Rectal smooth muscle tissue (tissue), 1 donor: ENCODE measurements around the gene CAMK2N1.

Experiments
- H3K27ac ChIP-seq: one replicate; pipeline ENCODE4 v1.7.0; 2013; ENCODE audit warnings: low read depth, low read length, inconsistent platforms
- H3K27me3 ChIP-seq: one replicate; pipeline ENCODE4 v1.7.0; 2013; ENCODE audit warnings: low read length; ENCODE audit not compliant: control insufficient read depth, insufficient read depth
- H3K36me3 ChIP-seq: one replicate; pipeline ENCODE4 v1.7.0; 2013; ENCODE audit warnings: low read length; ENCODE audit not compliant: control insufficient read depth, insufficient read depth
- H3K4me1 ChIP-seq: one replicate; pipeline ENCODE4 v1.7.0; 2013; ENCODE audit warnings: low read length; ENCODE audit not compliant: control insufficient read depth, insufficient read depth
- H3K4me3 ChIP-seq: one replicate; pipeline ENCODE4 v1.7.0; 2013; ENCODE audit warnings: low read length
- H3K9ac ChIP-seq: one replicate; pipeline ENCODE4 v1.7.0; 2013; ENCODE audit warnings: low read length

CAMK2N1 gene

DNA sequence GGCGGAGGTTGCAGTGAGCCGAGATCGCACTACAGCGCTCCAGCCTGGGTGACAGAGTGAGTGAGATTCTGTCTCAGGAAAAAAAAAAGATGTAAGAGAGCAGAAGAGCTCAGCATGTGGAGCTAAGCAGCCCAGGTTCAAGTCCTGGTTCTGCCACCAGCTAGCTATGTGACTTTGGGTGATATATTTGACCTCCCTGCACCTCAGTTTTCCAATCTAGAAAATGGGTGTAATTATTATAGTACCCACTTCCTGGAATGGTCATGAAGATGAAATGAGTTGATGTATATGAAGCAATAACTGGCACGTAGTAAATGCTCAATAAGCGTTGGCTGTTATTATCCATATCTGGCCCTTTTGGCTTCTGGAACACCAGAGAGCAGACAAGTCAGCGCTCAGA is 38.2 kb downstream of the CAMK2N1 start:
- Histone ChIP-seq H3K9ac (no peak overlapping the region), H3K27me3 (no peaks in the 10 kb centered on the region), H3K36me3 (no peaks in the 10 kb centered on the region), H3K4me3 (no peak overlapping the region), H3K27ac (no peak overlapping the region), H3K4me1 (no peaks in the 10 kb centered on the region)

GRCh38 chr1:20446796-20447195 is 39.2 kb downstream of the CAMK2N1 start:
- H3K27me3 ChIP-seq, result no peaks in the 10 kb centered on the region
- no peak overlapping the region for H3K4me3 ChIP-seq
- no peak overlapping the region for H3K9ac ChIP-seq
- no peaks in the 10 kb centered on the region for H3K4me1 ChIP-seq
- no peak overlapping the region for H3K27ac ChIP-seq
- H3K36me3 ChIP-seq, result no peaks in the 10 kb centered on the region

DNA sequence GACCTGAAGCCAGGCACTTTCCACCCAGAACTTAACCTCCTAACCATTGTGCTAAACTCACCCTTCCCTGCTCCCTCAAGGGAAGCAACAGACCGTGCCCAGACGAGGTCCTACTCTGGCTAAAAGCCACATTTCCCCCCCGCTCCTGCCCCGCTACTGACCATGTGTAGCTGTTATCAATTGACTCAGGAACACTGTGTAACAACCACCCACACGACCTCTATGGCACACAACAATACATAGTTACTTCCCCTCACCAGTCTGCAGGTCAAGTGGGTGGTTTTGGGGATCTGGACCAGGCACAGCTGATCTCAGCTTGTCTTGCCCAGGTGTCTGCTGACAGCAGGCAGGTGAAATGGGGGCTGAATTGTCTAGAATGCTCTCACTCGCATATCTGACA is 40.1 kb downstream of the CAMK2N1 start:
- Histone ChIP-seq H3K27ac (no peak overlapping the region), H3K9ac (no peak overlapping the region), H3K4me3 (no peak overlapping the region)

DNA sequence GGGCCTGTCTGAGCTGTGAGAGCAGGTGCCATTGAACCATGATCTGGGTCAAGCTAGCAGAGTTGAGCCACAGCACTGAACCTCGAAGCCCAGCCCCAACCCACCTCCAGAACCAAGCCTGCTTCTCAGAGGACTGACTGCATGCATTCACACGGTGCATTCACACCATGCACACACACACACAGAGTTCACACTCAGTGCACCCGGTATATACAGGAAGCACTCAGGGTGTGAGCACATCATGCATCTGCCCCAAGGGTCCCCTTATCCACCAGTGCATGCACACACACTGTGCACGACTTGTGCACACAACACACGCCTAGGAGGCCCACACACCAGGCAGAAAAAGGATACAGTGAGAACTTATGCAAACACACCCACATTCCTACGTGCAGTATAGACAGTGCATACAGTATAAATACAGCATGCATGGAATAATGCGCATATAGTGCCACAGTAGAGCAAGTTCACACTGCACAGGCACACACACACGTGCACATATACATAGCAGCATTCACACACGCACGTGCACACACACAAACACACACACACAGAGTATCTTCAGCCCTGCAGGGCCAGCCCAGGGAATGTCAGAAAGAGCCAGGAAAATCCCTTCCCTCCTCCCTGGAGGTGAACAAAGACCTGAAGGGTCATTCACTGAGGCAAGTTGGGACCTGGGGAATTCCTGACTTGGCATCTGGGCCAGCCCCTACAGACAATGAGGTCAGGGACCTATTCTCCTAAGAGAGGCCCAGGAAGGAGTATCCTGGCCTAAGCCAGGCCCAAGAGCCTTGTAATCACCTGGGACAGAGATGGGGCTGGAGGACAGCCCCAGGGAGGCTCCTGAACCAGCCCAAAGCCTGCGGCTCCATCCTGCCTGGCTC is 42.1 kb downstream of the CAMK2N1 start:
- H3K27ac ChIP-seq, result no peak overlapping the region
- H3K4me3 ChIP-seq, result no peak overlapping the region
- no peaks in the 10 kb centered on the region for H3K36me3 ChIP-seq

More for the DNA sequence above, 40.1 kb downstream of the CAMK2N1 start:
- no peaks in the 10 kb centered on the region for H3K27me3 ChIP-seq
- H3K4me1 ChIP-seq, result no peaks in the 10 kb centered on the region
- no peaks in the 10 kb centered on the region for H3K36me3 ChIP-seq

DNA sequence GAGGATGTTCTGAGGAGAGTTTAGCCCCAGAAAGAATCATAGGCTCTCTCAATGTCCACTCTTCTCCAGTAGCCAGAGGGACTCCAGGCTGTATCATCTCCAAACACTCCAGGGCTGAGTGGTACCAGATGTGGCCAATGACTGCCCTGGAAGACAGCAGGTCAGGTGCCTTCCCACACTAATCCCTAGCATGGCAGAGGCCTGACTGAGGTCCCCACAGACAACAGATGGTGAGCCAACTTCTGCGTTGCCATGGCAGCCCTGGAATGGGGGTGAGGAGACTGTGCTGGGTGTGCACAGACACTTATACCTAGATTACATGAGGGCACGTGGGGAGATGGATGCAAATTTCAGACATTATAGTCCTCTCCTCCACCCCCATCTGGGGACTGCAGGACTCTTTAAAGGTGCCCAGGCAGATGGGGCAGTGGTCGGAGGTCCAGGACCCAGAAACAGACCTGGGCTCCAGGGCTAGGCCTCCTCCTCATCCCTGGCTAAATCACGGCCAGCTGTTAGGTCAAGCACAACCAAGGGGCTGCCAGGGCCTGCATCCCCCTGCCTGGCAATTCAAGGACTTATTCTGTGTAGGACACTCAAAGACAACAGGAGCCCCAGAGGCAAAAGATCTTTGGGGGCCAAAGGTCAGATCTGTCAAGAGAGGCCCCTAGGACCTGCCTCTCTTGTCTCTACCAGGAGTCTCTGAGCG is 42.9 kb downstream of the CAMK2N1 start:
- Histone ChIP-seq H3K9ac (no peak overlapping the region), H3K4me1 (no peaks in the 10 kb centered on the region), H3K36me3 (no peaks in the 10 kb centered on the region), H3K27me3 (no peaks in the 10 kb centered on the region), H3K27ac (no peak overlapping the region), H3K4me3 (no peak overlapping the region)

More for the DNA sequence above, 42.1 kb downstream of the CAMK2N1 start:
- H3K4me1 ChIP-seq, result no peaks in the 10 kb centered on the region
- H3K9ac ChIP-seq, result no peak overlapping the region
- H3K27me3 ChIP-seq, result no peaks in the 10 kb centered on the region

DNA sequence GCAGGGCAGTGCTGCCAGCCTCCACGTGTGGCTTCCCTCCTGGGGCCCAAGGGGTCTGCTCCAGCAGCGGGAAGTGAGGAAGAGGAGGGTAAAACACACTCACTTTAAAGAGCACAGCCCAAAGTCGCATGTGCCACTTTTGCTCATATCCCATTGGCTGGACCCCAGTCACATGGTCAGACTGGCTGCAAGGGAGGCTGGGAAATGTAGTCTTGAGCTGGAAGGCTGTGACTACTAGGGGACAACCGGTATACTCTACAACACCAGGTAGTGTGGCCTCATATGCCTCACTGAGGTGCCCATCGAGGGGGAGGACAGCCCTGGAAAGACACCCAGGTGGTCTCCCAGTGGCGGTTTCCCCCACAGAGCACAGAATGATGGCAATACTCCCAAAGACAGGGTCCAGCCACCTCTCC is 45.2 kb downstream of the CAMK2N1 start:
- Histone ChIP-seq H3K4me3 (no peak overlapping the region), H3K27me3 (no peaks in the 10 kb centered on the region), H3K4me1 (no peaks in the 10 kb centered on the region), H3K27ac (no peak overlapping the region), H3K36me3 (no peaks in the 10 kb centered on the region), H3K9ac (no peak overlapping the region)

DNA sequence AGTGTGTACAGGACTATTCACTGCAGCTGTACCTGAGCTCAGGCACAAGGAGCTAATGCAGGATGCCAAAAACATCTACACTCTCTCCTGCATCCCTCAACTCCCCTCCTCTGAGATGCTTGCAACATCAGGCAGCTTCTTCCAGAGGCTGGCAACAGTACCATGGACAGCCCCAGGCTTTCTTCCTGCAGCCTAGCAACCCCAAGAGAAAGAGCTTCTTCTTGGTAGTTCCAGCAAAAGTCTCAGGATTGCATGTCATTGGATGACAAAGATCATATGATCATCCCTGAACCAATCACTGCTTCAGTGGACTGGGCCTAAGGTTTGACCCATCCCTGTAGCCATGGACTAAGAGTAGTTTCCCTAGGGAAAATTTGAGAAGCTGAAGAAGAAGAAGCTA is 46.7 kb downstream of the CAMK2N1 start:
- Histone ChIP-seq H3K27me3 (no peaks in the 10 kb centered on the region), H3K4me3 (no peak overlapping the region), H3K9ac (no peak overlapping the region), H3K27ac (no peak overlapping the region), H3K4me1 (no peaks in the 10 kb centered on the region), H3K36me3 (no peaks in the 10 kb centered on the region)

- no peak overlapping the region for H3K4me3 ChIP-seq
- H3K9ac ChIP-seq, result no peak overlapping the region
- H3K27ac ChIP-seq, result no peak overlapping the region
- H3K27me3 ChIP-seq, result no peaks in the 10 kb centered on the region
- H3K36me3 ChIP-seq, result no peaks in the 10 kb centered on the region
- no peaks in the 10 kb centered on the region for H3K4me1 ChIP-seq
These were observed 48.4 kb downstream of the CAMK2N1 start for GRCh38 chr1:20437640-20438039.

DNA sequence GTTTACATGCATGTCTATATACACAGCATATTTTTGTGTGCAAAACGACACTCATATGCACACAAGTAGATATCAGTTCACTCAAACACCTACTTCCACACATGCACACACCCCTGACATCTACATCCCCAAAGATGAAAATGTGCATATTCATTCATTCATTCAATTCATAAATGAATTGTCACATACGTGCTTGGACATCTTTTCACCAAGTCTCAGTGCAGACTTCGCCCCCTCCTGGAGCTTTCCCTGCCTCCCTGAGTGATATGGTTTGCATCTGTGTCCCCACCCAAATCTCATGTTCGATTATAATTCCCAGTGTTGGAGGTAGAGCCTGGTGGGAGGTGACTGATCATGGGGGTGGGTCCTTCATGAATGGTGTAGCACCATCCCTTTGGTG is 53.1 kb downstream of the CAMK2N1 start:
- no peaks in the 10 kb centered on the region for H3K4me1 ChIP-seq
- no peaks in the 10 kb centered on the region for H3K27me3 ChIP-seq
- H3K27ac ChIP-seq, result no peak overlapping the region
- H3K9ac ChIP-seq, result no peak overlapping the region
- H3K4me3 ChIP-seq, result no peak overlapping the region
- H3K36me3 ChIP-seq, result no peaks in the 10 kb centered on the region
